ENCODE results near the gene UQCR10.
"Not testable (repeated sequence)": the region's sequence is repeated elsewhere in the genome, so short reads cannot be mapped to it uniquely, and the experiment has no call there.

GRCh38 chr22:29754658-29755395, 12.3 kb upstream of the UQCR10 start:
- TF ChIP-seq CTCF, POLR2A (IDR thresholded peaks at IDR 0.05): not testable (repeated sequence)

Data from heart left ventricle (tissue), 13 donors.